H9 (cell line): ENCODE data around the gene MUCL3. TPM values are rescaled to one million over a fixed set of nuclear protein-coding genes. Genes with fewer than 3 reads are reported as not detected.

Source experiments
- DNase-seq: peaks from one replicate; pipeline ENCODE4 v3.0.0-alpha.2; 2017
- H2AFZ ChIP-seq: one replicate; pipeline ENCODE4 v1.6.1; 2013; ENCODE audit warnings: mild to moderate bottlenecking, low read length, control low read depth, moderate library complexity
- H2AK5ac ChIP-seq: 2 replicates; pipeline ENCODE4 v1.6.1; 2013; ENCODE audit warnings: low read length, control low read depth, mixed read lengths; ENCODE audit not compliant: insufficient read length
- H2BK120ac ChIP-seq: one replicate; pipeline ENCODE4 v1.6.1; 2013; ENCODE audit warnings: low read depth, mild to moderate bottlenecking, low read length, control low read depth, inconsistent platforms; ENCODE audit not compliant: poor library complexity, severe bottlenecking
- H2BK12ac ChIP-seq: 2 replicates; pipeline ENCODE4 v1.6.1; 2013; ENCODE audit warnings: low read length, control low read depth, mixed read lengths, low read depth; ENCODE audit not compliant: insufficient read length
- H2BK15ac ChIP-seq: 2 replicates; pipeline ENCODE4 v1.6.1; 2013; ENCODE audit warnings: low read depth, low read length, control low read depth
- H2BK20ac ChIP-seq: one replicate; pipeline ENCODE4 v1.6.1; 2013; ENCODE audit warnings: low read depth, mild to moderate bottlenecking, low read length, control low read depth, inconsistent platforms; ENCODE audit not compliant: poor library complexity, severe bottlenecking
- H2BK5ac ChIP-seq: 2 replicates; pipeline ENCODE4 v1.6.1; 2013; ENCODE audit warnings: low read length, control low read depth, mixed read lengths; ENCODE audit not compliant: insufficient read length
- H3K14ac ChIP-seq: 2 replicates; pipeline ENCODE4 v1.6.1; 2013; ENCODE audit warnings: low read length, control low read depth; ENCODE audit not compliant: insufficient read depth
- H3K18ac ChIP-seq: 2 replicates; pipeline ENCODE4 v1.6.1; 2013; ENCODE audit warnings: low read depth, mild to moderate bottlenecking, mixed read lengths, low read length, control low read depth; ENCODE audit not compliant: insufficient read length
- H3K23ac ChIP-seq: 2 replicates; pipeline ENCODE4 v1.6.1; 2013; ENCODE audit warnings: low read length, control low read depth, mixed read lengths, low read depth; ENCODE audit not compliant: insufficient read length
- H3K23me2 ChIP-seq: 2 replicates; pipeline ENCODE4 v1.6.1; 2013; ENCODE audit warnings: low read depth, mild to moderate bottlenecking, mixed read lengths, low read length, control low read depth; ENCODE audit not compliant: insufficient read length, poor library complexity, severe bottlenecking
- H3K27ac ChIP-seq: 2 replicates; pipeline ENCODE4 v1.5.1; 2013; ENCODE audit warnings: low read length, control low read depth, mixed read lengths, low read depth; ENCODE audit not compliant: insufficient read length
- H3K27me3 ChIP-seq: 2 replicates; pipeline ENCODE4 v1.6.1; 2013; ENCODE audit warnings: low read length, control low read depth, inconsistent platforms; ENCODE audit not compliant: insufficient read depth
- H3K4ac ChIP-seq: 2 replicates; pipeline ENCODE4 v1.6.1; 2013; ENCODE audit warnings: low read depth, mild to moderate bottlenecking, control low read depth, inconsistent platforms, low read length, moderate library complexity
- H3K4me1 ChIP-seq: 2 replicates; pipeline ENCODE4 v1.6.1; 2013; ENCODE audit warnings: low read length, control low read depth, inconsistent platforms; ENCODE audit not compliant: insufficient read depth
- H3K4me2 ChIP-seq: 2 replicates; pipeline ENCODE4 v1.6.1; 2013; ENCODE audit warnings: low read length, control low read depth, mixed read lengths; ENCODE audit not compliant: insufficient read length, insufficient read depth
- H3K56ac ChIP-seq: 2 replicates; pipeline ENCODE4 v1.6.1; 2013; ENCODE audit warnings: low read depth, mild to moderate bottlenecking, mixed read lengths, low read length, control low read depth; ENCODE audit not compliant: insufficient read length
- H3K79me1 ChIP-seq: 2 replicates; pipeline ENCODE4 v1.6.1; 2013; ENCODE audit warnings: low read depth, mild to moderate bottlenecking, moderate library complexity, low read length, control low read depth, inconsistent platforms; ENCODE audit not compliant: insufficient read depth, poor library complexity, severe bottlenecking
- H3K79me2 ChIP-seq: 2 replicates; pipeline ENCODE4 v1.6.1; 2013; ENCODE audit warnings: low read length, control low read depth, inconsistent platforms; ENCODE audit not compliant: insufficient read depth
- H3K9ac ChIP-seq: 2 replicates; pipeline ENCODE4 v1.6.1; 2013; ENCODE audit warnings: low read length, control low read depth, mixed read lengths; ENCODE audit not compliant: insufficient read length; ENCODE audit errors: extremely low read depth
- H3K9me3 ChIP-seq: one replicate; pipeline ENCODE4 v1.6.1; 2013; ENCODE audit warnings: low read depth, low read length, inconsistent platforms; ENCODE audit not compliant: control insufficient read depth
- H3T11ph ChIP-seq: one replicate; pipeline ENCODE4 v1.6.1; 2013; ENCODE audit warnings: mild to moderate bottlenecking, low read length, control low read depth, inconsistent platforms
- H4K20me1 ChIP-seq: one replicate; pipeline ENCODE4 v1.6.1; 2013; ENCODE audit not compliant: control insufficient read depth, insufficient read length, insufficient read depth
- H4K5ac ChIP-seq: 2 replicates; pipeline ENCODE4 v1.6.1; 2013; ENCODE audit warnings: low read depth, mild to moderate bottlenecking, mixed read lengths, low read length, control low read depth; ENCODE audit not compliant: insufficient read length
- H4K8ac ChIP-seq: replicated peaks from 2 replicates; pipeline ENCODE4 v1.6.1; 2013; ENCODE audit warnings: low read length, control low read depth, mixed read lengths, low read depth; ENCODE audit not compliant: insufficient read length
- H4K91ac ChIP-seq: 2 replicates; pipeline ENCODE4 v1.6.1; 2013; ENCODE audit warnings: low read depth, mild to moderate bottlenecking, moderate library complexity, mixed read lengths, low read length, control low read depth; ENCODE audit not compliant: insufficient read length
- H3K27ac Mint-ChIP-seq, 3 experiments: 2 replicates in 2 of 3; 3 replicates in 1 of 3; pipeline ENCODE4 v1.8.0; 2020 to 2021; ENCODE audit warnings: mixed read lengths in 3 of 3, mild to moderate bottlenecking in 1 of 3, moderate library complexity in 1 of 3
- H3K27me3 Mint-ChIP-seq: 2 replicates; pipeline ENCODE4 v1.8.0; 2021; ENCODE audit warnings: low read depth, mild to moderate bottlenecking, moderate library complexity, mixed read lengths
- H3K36me3 Mint-ChIP-seq, 3 experiments: 2 replicates in 2 of 3; 3 replicates in 1 of 3; pipeline ENCODE4 v1.8.0; 2020 to 2021; ENCODE audit warnings: low read depth in 3 of 3, mixed read lengths in 3 of 3; ENCODE audit not compliant: insufficient read depth in 1 of 3
- H3K4me1 Mint-ChIP-seq, 2 experiments: 2 replicates each; pipeline ENCODE4 v1.8.0; 2020; ENCODE audit warnings: mixed read lengths in 2 of 2
- H3K4me3 Mint-ChIP-seq, 2 experiments: 2 replicates in 1 of 2; 3 replicates in 1 of 2; pipeline ENCODE4 v1.8.0; 2020 to 2021; ENCODE audit warnings: mild to moderate bottlenecking in 2 of 2, mixed read lengths in 2 of 2, moderate library complexity in 1 of 2
- H3K9me3 Mint-ChIP-seq, 2 experiments: 2 replicates in 1 of 2; 3 replicates in 1 of 2; pipeline ENCODE4 v1.8.0; 2020; ENCODE audit warnings: mild to moderate bottlenecking in 2 of 2, mixed read lengths in 2 of 2, moderate library complexity in 1 of 2
- CTCF ChIP-seq: fragments of 200-600 bp; sonication (generic); conservative IDR thresholded peaks from 3 replicates; pipeline ENCODE4 v1.8.0; 2021; ENCODE audit warnings: antibody characterized with exemption, mild to moderate bottlenecking
- WGBS: extraction: QIAGEN DNeasy Blood & Tissue Kit; methylation state at CpG from one replicate; pipeline ENCODE4 v1.1.7; 2013; ENCODE audit warnings: missing lambda C conversion rate, low lambda C conversion rate, mixed read lengths; ENCODE audit not compliant: insufficient read length; ENCODE audit errors: extremely low coverage; 5-methylcytosine and 5-hydroxymethylcytosine counted together
- total RNA-seq: library from RNA; stranded (reverse); gene quantifications from 2 replicates; pipeline ENCODE4 v1.2.1, GENCODE V29; 2021

The MUCL3 gene
- total RNA-seq, 1 experiment from 2014 or later: 0.15 TPM

GRCh38 chr6:31002471-31002870 is 61.7 kb downstream of the MUCL3 start:
- H3K27ac ChIP-seq: no peak overlapping the region

More at GRCh38 chr6:31002471-31002870, 61.7 kb downstream of the MUCL3 start:
- no peaks in the 10 kb centered on the region for H3K9me3 ChIP-seq
- no peaks in the 10 kb centered on the region for H3K79me1 ChIP-seq
- no peaks in the 10 kb centered on the region for H3K4me1 Mint-ChIP-seq
- no peak overlapping the region for H3K18ac ChIP-seq
- no peak overlapping the region for H2AFZ ChIP-seq
- H2BK20ac ChIP-seq: no peak overlapping the region
- no peak overlapping the region for H2BK120ac ChIP-seq
- no peaks in the 10 kb centered on the region; a peak in 1 of 7 replicates for H3K36me3 Mint-ChIP-seq
- no peaks in the 10 kb centered on the region for H3K23me2 ChIP-seq
- no peak overlapping the region for H3K27ac Mint-ChIP-seq
- no peaks in the 10 kb centered on the region for H4K20me1 ChIP-seq
- no peak overlapping the region for H3K4me2 ChIP-seq
- no peak overlapping the region for H3K23ac ChIP-seq
- no peak overlapping the region for H2BK15ac ChIP-seq
- no peaks in the 10 kb centered on the region for H3K79me2 ChIP-seq
- H4K91ac ChIP-seq: no peak overlapping the region
- H3K9me3 Mint-ChIP-seq: peaks cover 3 to 8% of the 10 kb centered on the region in 2 experiments; a peak in 4 of 5 replicates
- no peak for DNase-seq
- no peaks in the 10 kb centered on the region for H3K4me1 ChIP-seq
- WGBS: no CpG with 5 or more reads among the region's 2 CpGs
- no peaks in the 10 kb centered on the region for H3K27me3 ChIP-seq
- no peak overlapping the region for H3K14ac ChIP-seq
- no peak overlapping the region for H4K8ac ChIP-seq
- no peak overlapping the region for H2BK5ac ChIP-seq
- H3K27me3 Mint-ChIP-seq: no peaks in the 10 kb centered on the region; the same call in none of the 2 replicates
- no peak overlapping the region for H3T11ph ChIP-seq
- H3K4me3 Mint-ChIP-seq: no peak overlapping the region
- no peak overlapping the region for H2BK12ac ChIP-seq
- no peak overlapping the region for H3K9ac ChIP-seq
- no peak overlapping the region for H3K56ac ChIP-seq
- no peak overlapping the region for H2AK5ac ChIP-seq
- TF ChIP-seq CTCF: no peak
- H3K4ac ChIP-seq: no peak overlapping the region
- H4K5ac ChIP-seq: no peak overlapping the region

Other genes starting within 250 kb of the MUCL3 start
- 34.9 and 36.5 TPM in 2 replicates for gene NRM, start 250.0 kb upstream of the MUCL3 start, total RNA-seq
- 72.2 and 77.6 TPM in 2 replicates for gene MDC1, start 223.7 kb upstream of the MUCL3 start, total RNA-seq
- gene TUBB, start 220.6 kb upstream of the MUCL3 start, total RNA-seq: 1,719 and 1,734 TPM in 2 replicates
- 107 and 111 TPM in 2 replicates for gene FLOT1, start 198.3 kb upstream of the MUCL3 start, total RNA-seq
- 42.9 and 43.5 TPM in 2 replicates for gene IER3, start 196.4 kb upstream of the MUCL3 start, total RNA-seq
- 254 and 258 TPM in 2 replicates for gene DDR1, start 56.5 kb upstream of the MUCL3 start, total RNA-seq
- gene GTF2H4, start 32.8 kb upstream of the MUCL3 start, total RNA-seq: 58.2 and 60.8 TPM in 2 replicates
- gene VARS2, start 26.7 kb upstream of the MUCL3 start, total RNA-seq: 61.9 and 68.2 TPM in 2 replicates
- not detected in 2 replicates for gene SFTA2, start 8.8 kb upstream of the MUCL3 start, total RNA-seq
- not detected in 2 replicates for gene MUC21, start 42.7 kb downstream of the MUCL3 start, total RNA-seq
- not detected in 2 replicates for gene MUC22, start 69.5 kb downstream of the MUCL3 start, total RNA-seq
- not detected in 2 replicates for gene C6orf15, start 171.6 kb downstream of the MUCL3 start, total RNA-seq
- gene PSORS1C1, start 173.8 kb downstream of the MUCL3 start, total RNA-seq: 0.48 TPM in 2 replicates
- gene CDSN, start 179.5 kb downstream of the MUCL3 start, total RNA-seq: not detected in 2 replicates
- gene PSORS1C2, start 198.1 kb downstream of the MUCL3 start, total RNA-seq: 0.31 and 0.33 TPM in 2 replicates
- gene CCHCR1, start 216.8 kb downstream of the MUCL3 start, total RNA-seq: 42.7 and 45.5 TPM in 2 replicates
- gene TCF19, start 217.6 kb downstream of the MUCL3 start, total RNA-seq: 15.0 and 16.5 TPM in 2 replicates
- gene POU5F1, start 229.7 kb downstream of the MUCL3 start, total RNA-seq: 2,134 TPM in 2 replicates